GM19035 (cell line): ENCODE measurements around the gene GBP1.
"Not testable (repeated sequence)": the region's sequence is repeated elsewhere in the genome, so short reads cannot be mapped to it uniquely, and the experiment has no call there.

Experiments
- ATAC-seq: cut with Tn5 transposase; IDR thresholded peaks from one replicate; pipeline ENCODE4 v1.9.1; 2021; ENCODE audit not compliant: unreplicated experiment

Gene GBP1

DNA sequence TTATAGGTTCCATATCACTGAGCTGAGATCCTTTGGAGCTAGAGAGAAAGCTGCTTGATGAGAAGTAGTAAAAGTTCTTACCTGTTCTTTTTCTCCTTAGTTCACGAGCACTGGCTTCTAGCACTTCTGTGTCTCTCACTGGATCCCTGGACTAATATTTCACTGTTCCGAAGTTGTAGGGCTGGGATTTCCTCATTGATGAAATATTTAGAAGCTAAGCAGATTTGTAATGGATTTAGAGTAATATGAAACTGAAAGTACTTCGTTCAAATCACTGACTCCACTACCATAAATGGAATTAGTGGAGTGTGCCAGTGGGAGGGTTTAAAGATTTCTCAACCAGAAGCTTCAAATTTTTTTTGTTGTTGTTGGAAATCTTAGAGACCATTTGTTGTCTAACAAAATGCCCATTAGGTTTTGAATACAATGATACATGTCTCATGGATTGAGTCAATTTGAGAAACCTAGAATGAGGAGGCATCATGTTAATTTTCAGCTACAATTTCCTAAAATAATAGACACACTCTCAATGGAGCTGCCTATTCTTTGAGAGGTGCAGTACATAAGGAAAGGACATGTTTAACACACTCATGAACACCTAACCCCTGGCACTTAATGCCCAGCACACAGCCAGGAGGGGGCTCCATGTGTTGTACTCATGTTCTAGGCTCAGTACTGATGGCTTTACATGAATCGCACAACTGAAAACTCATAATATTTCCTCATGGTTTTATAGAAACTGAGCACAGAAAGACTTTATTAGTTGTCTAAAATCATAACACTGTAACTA lies at the start of gene GBP1:
Gene GBP1, minus strand, starts transcription at position 130 of the 790 bp plus-strand sequence. CDS start 1,974 bp downstream, outside the sequence.
- peak; percentile 64 for ATAC-seq

GRCh38 chr1:89114662-89115061 lies 49.7 kb upstream of the GBP1 start:
- ATAC-seq: no peak

DNA sequence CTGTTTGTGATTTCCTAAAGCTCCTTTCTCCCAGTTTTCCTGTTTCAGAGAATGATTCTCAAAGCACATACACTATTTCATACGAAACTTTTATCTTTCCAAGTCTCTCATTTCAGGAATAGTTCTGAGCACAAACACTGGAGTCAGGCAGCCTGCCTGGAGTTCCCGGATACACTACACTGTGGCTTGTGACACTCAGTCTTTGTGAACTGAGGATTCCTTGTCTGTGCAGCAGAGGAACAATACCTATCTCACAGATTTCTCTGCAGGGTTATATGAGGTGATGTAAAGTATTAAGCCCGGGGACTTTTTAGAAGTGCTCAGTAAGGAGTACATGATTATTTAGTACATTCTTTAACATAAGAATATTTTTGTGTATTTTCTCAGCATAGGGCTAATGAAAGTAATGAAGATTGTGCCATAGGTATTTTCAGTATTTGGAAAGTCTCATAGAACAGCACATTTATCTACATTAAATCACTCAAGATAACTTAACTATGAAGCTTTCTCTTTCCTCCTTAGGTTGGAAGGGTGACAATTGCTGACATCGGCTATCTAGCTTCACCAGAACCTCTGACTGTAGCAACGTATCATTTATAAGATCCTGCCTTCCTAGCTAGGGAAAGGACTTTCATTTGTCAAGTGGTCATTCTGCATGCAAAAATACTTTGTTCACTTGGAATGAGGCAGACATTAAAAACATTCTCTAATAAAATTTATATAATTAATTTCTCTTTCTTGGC lies 48.0 kb upstream of the GBP1 start:
- ATAC-seq: no peak

DNA sequence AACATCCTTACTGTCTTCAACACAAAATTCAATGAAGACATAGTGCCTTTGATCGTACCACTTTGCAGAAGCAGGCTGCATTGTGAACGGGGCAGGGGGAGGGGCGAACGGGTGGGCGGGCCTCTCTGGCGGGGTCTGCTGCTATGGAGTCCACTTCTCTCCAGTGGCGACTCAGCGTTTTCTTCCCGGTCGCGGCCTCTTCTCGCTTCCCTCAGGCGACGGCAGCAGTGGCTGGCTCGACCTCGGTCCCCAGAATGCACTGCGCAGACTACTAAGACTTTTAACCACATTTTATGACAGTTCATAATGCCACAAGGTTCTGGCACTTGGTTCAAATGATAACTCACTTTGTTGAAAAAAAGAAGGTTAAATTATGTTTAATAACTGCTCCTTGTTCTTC lies 39.7 kb upstream of the GBP1 start:
- no peak for ATAC-seq

GRCh38 chr1:89104147-89104546 lies 39.1 kb upstream of the GBP1 start:
- ATAC-seq: no peak

- no peak for ATAC-seq
Observed at GRCh38 chr1:89102021-89102420, 37.0 kb upstream of the GBP1 start.

DNA sequence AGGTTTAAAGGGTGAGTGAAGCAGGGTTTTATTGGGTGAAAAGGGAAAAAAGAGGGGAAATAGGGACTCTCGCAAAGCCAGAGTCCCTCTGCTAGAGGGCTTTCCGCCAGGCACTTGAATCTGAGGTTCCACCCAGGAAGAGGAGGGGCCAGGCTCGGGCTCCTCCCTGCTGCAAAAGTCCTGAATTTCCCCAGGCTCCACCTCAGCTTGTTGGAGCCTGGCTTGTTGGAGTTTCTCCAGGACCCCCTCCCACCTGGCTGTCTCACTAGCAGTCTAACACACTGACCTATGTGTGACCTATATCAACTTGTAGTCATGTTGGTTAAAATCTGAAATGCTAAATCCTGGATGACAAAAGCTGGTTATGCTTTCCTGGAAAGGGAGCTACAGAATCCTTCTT lies 35.4 kb upstream of the GBP1 start:
- no peak for ATAC-seq

DNA sequence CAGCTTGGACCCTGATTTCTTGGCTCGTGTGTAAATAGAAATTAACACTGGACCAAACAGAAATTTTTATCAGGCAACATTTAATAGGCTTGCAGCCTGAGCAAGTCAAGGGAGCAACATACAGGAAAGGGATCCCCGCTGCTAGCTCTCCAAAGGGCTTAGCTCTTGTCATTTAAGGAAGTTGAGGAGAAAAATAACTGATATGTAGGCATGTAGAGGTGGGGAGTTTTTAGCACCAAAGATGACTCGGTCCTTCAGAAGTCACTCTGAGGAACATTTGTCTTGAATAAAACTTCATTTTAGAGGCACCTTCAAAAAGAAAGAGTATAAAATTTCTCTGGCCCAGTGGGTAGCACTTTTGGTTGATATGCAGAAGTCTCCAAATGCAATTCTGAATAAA lies 33.8 kb upstream of the GBP1 start:
- ATAC-seq: no peak

DNA sequence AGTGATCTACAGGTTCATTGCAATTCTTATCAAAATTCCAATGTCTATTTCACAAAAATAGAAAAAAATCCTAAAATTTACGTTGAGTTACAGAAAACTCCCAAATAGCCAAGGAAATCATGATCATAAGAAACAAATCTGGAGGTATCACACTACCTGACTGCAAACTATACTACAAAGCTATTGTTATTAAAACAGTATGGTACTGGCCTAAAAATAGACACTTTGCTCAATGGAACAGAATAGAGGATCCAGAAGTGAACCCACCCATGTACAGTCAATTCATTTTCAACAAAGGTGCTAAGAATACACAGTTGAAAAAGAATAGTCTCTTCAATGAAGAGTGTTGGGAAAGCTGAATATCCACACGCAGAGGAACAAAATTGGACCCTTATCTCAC lies 30.7 kb upstream of the GBP1 start:
- no peak for ATAC-seq

DNA sequence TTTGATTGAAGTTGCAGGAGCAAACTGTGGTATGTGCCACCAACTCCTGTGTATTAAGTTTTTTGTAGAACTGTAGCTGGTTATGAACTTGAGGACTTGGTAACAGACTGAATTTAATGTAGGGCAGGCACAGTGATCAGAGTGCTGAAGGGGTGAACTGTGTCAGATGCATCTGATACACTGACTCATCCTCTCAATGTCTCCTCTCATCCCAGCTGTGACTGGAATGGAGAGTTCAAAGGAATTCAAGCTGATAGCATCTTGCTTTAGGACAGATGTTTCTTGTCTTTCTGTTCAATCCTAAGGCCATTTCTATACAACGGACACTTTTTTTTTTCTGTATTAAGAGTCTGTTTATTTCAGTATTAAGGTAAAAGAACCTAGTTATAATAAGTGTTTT lies 25.0 kb upstream of the GBP1 start:
- ATAC-seq: no peak

DNA sequence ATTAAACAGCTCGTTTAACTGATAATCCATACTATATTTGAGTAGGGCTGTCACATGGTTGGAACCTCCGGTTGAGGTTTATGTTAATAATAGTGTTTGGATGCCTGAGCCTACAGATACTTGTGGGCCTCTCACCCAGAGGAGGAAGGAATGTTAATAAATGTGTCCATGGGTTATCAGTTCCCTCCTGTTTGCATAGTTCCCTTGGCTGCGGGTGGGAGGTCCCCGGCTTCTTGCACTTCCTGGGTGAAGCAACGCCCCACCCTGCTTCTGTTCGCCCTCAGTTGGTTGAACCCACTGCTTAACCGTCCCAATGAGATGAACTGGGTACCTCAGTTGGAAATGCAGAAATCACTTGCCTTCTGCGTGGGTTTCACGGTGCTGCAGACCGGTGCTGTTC lies 23.6 kb upstream of the GBP1 start:
- no peak for ATAC-seq

DNA sequence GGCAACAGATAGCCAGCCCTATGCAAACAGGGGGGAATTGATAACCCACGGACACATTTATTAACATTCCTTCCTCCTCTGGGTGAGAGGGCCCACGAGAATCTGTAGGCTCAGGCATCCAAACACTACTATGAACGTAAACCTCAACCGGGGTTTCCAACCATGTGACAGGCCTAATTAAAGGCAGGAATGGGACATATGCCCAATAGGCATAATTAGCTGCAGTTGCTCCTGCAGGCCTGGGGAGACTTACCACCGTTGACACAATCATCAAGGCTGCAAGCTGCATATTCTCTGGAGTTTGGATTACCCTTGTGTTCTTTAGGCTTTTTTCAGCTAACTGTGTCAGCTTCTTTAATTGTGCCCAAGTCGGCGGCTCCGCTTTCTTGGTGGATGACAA lies 22.2 kb upstream of the GBP1 start:
- ATAC-seq: no peak

GRCh38 chr1:89085781-89086180 lies 20.8 kb upstream of the GBP1 start:
- ATAC-seq: no peak

DNA sequence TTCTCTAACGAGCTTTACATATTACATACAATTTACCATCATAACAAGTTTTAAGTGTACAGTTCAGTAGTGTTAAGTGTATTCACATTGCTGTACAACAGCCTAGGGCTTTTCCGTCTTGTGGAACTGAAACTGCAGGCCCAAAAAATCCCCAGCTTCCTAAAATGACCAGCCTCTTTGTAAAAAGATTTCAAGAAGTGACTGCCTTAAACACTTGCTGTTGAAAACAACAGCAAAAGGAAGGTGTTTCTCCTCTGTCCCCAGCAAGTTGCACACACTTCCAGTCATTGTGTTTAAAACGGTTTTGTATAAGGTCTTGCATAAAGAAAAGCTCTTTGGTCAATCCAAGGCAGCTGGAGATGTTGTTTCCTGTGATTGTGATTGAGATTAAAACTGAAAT lies 16.0 kb upstream of the GBP1 start:
- no peak for ATAC-seq

- not testable (repeated sequence) for ATAC-seq
Observed at GRCh38 chr1:89080068-89080467, 15.1 kb upstream of the GBP1 start.

DNA sequence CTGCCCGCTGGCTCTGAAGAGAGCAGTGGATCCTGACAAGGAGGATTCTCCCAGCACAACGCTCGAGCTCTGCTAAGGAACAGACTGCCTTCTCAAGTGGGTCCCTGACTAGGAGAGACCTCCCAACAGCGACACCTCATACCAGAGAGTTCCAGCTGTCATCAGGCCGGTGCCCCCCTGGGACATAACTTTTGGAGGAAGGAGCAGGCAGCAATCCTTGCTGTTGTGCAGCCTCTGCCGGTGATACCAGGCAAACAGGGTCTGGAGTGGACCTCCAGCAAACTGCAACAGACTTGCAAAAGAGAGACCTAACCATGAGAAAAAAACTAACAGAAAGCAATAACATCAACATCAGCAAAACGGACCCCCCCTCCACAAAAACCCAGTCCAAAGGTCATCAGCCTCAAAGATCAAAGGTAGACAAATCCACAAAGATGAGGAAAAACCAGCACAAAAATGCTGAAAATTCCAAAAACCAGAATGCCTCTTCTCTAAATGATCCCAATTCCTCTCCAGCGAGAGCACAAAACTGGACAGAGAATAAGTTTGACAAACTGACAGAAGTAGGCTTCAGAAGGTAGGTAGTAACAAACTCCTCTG lies 7.6 kb upstream of the GBP1 start:
- ATAC-seq: not testable (repeated sequence)

GRCh38 chr1:89070509-89070908 lies 5.5 kb upstream of the GBP1 start:
- no peak for ATAC-seq

DNA sequence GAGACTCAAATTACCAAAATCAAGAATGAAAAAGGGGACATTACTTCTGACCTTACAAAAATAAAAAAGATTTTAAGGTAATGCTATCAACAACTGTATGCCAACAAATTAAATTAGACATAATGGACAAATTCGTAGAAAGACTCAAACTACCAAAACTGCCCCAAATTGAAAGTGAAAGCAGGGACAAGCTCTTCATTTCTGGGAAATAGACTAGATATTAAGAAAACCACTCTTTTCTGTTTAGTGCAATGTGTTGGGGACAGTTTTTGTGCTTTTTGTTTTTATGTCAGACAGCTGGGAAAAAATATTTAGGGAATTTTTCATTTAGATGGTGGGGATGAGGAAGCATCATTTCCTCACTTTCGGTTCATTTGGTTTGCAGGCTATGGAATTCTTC lies 4.9 kb upstream of the GBP1 start:
- ATAC-seq: no peak

- no peak for ATAC-seq
Observed at GRCh38 chr1:89068291-89068690, 3.3 kb upstream of the GBP1 start.

DNA sequence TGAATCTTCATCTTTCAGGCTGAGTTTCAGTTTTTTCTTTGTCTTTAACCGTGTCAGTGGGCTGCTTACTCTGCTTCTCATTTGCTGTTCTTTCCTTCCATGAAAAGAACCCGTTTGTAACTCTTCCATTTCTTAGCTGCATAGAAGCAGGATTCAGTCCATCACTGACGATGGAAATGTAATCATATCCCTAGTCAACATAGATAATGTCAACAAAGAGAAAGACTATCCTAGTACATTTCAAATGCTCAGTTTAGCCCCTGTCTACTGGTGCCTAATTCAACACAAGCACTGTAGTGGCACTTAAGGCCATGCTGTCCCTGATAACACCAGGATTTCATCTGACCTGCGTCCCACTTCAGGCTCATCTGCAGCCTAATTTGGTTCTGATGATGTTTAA lies 376 bp downstream of the GBP1 start:
- ATAC-seq: peak; percentile 41

DNA sequence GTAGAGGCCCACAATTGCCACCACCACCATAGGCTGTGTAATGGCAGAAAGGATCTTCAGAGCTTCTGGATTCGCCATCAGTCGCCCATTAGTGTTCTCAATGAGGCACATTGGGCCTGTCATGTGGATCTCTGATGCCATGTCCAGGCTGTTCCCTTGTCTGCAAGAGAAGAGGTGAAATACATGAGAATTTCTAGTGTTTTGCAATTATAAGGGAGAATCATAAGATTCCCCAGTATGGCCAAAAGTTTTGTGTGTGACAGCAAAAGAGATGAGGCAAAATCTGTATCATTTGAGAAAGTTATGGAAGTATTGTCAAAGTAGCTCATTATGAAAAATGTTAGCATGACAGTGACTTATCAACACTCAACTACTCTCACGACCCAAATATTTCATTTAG lies 1.9 kb downstream of the GBP1 start:
- no peak for ATAC-seq

GRCh38 chr1:89060091-89060490 lies 4.9 kb downstream of the GBP1 start:
- ATAC-seq: no peak
